ENCODE data around the gene CST11.

Gene CST11

GRCh38 chr20:23441850-23442313, 10.8 kb downstream of the CST11 start:
- DNase-seq (ENCODE audit: low spot score), result peak; percentile 80
- peak; percentile 87 for TF ChIP-seq CTCF (IDR thresholded peaks at IDR 0.05; ENCODE audit: extremely low read depth, insufficient read depth, missing control alignments)
- in situ Hi-C loops (cut with MboI; ENCODE audit: low pct_unique_long_range_greater_than_20kb, low sequenced_read_pairs, unreplicated experiment), result loop anchor here (10.0 kb wide), 1 partner anchor 163 kb away; the partner anchor contains the start of gene CST9

- no peak for TF ChIP-seq CTCF (IDR thresholded peaks at IDR 0.05; ENCODE audit: extremely low read depth, insufficient read depth, missing control alignments)
- in situ Hi-C loops (cut with MboI; ENCODE audit: low pct_unique_long_range_greater_than_20kb, low sequenced_read_pairs, unreplicated experiment), result loop anchor here (10.0 kb wide), 1 partner anchor 165 kb away; the partner anchor contains the start of gene CST9
- no peak for DNase-seq (ENCODE audit: low spot score)
Observed at GRCh38 chr20:23440004-23440403, 12.7 kb downstream of the CST11 start.

- TF ChIP-seq CTCF (IDR thresholded peaks at IDR 0.05; ENCODE audit: extremely low read depth, insufficient read depth, missing control alignments), result no peak
- no peak for DNase-seq (ENCODE audit: low spot score)
- in situ Hi-C loops (cut with MboI; ENCODE audit: low pct_unique_long_range_greater_than_20kb, low sequenced_read_pairs, unreplicated experiment), result no loop called here
Observed at GRCh38 chr20:23438661-23439060, 14.0 kb downstream of the CST11 start.

GRCh38 chr20:23437126-23437899, 15.4 kb downstream of the CST11 start:
- in situ Hi-C loops (cut with MboI; ENCODE audit: low pct_unique_long_range_greater_than_20kb, low sequenced_read_pairs, unreplicated experiment), result no loop called here
- no peak for TF ChIP-seq CTCF (IDR thresholded peaks at IDR 0.05; ENCODE audit: extremely low read depth, insufficient read depth, missing control alignments)
- DNase-seq (ENCODE audit: low spot score), result no peak

- in situ Hi-C loops (cut with MboI; ENCODE audit: low pct_unique_long_range_greater_than_20kb, low sequenced_read_pairs, unreplicated experiment), result no loop called here
- TF ChIP-seq CTCF (IDR thresholded peaks at IDR 0.05; ENCODE audit: extremely low read depth, insufficient read depth, missing control alignments), result no peak
- no peak for DNase-seq (ENCODE audit: low spot score)
Observed at GRCh38 chr20:23436681-23437080, 16.0 kb downstream of the CST11 start.

- DNase-seq (ENCODE audit: low spot score), result no peak
- in situ Hi-C loops (cut with MboI; ENCODE audit: low pct_unique_long_range_greater_than_20kb, low sequenced_read_pairs, unreplicated experiment), result no loop called here
- TF ChIP-seq CTCF (IDR thresholded peaks at IDR 0.05; ENCODE audit: extremely low read depth, insufficient read depth, missing control alignments), result no peak
Observed at GRCh38 chr20:23435626-23436539, 16.8 kb downstream of the CST11 start.
